Kidney epithelial cell (primary cell): Measurements from ENCODE around the gene CRIP1. TPM values are rescaled to one million over a fixed set of nuclear protein-coding genes. Genes with fewer than 3 reads are reported as not detected.

Experiments
- DNase-seq: peaks from one replicate; pipeline ENCODE4 v3.0.0-alpha.2; 2010; ENCODE audit warnings: low read depth
- H3K27me3 ChIP-seq: 2 replicates; pipeline ENCODE4 v1.6.0; 2011; ENCODE audit warnings: low read length; ENCODE audit not compliant: control insufficient read depth, insufficient read depth
- H3K36me3 ChIP-seq: 2 replicates; pipeline ENCODE4 v1.5.1; 2011; ENCODE audit warnings: low read length; ENCODE audit not compliant: control insufficient read depth, insufficient read depth
- H3K4me3 ChIP-seq: 2 replicates; pipeline ENCODE4 v1.5.1; 2011; ENCODE audit warnings: low read depth, mild to moderate bottlenecking, control low read depth, low read length
- CTCF ChIP-seq: IDR thresholded peaks from 2 replicates; pipeline ENCODE4 v1.5.1; 2011; ENCODE audit warnings: mild to moderate bottlenecking, moderate library complexity, low read length, control low read depth, inconsistent platforms; ENCODE audit not compliant: insufficient read depth, poor library complexity, severe bottlenecking
- total RNA-seq: library from RNA; depleted of rRNA; stranded (reverse); fragments of >200 nt; gene quantifications from 2 replicates; pipeline ENCODE4 v1.2.3, GENCODE V29; 2015

The CRIP1 gene
- total RNA-seq, 1 donor from 2014 or later = 2.0 TPM

GRCh38 chr14:105503935-105504692 lies 17.4 kb downstream of the CRIP1 start:
- TF ChIP-seq CTCF = no peak
- DNase-seq = no peak
- H3K36me3 ChIP-seq = no peaks in the 10 kb centered on the region
- H3K4me3 ChIP-seq = no peak overlapping the region
- peaks cover 10% of the 10 kb centered on the region for H3K27me3 ChIP-seq

DNA sequence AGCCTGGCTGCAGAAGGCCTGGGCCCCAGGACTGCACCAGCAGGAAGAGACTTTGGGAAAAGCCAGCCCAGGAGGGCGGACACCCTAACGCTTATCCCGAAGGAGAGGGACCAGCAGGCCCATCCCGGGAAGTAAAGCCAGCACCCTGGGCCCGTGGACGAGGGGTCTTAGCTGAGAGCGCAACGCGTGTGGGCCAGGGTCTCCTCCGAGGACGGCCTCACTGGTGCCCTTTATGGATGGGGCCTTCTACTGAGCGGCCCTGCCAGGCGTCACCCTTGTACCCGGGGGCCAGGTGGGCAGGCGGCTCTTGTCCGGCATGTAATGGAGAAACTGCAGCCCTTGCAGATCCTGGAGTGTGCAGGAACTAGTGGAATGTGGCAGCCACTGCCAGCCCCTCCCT lies 18.4 kb downstream of the CRIP1 start:
- Histone ChIP-seq H3K4me3 (no peak overlapping the region), H3K36me3 (no peaks in the 10 kb centered on the region), H3K27me3 (peaks cover 10% of the 10 kb centered on the region)
- no peak for DNase-seq
- no peak for TF ChIP-seq CTCF

DNA sequence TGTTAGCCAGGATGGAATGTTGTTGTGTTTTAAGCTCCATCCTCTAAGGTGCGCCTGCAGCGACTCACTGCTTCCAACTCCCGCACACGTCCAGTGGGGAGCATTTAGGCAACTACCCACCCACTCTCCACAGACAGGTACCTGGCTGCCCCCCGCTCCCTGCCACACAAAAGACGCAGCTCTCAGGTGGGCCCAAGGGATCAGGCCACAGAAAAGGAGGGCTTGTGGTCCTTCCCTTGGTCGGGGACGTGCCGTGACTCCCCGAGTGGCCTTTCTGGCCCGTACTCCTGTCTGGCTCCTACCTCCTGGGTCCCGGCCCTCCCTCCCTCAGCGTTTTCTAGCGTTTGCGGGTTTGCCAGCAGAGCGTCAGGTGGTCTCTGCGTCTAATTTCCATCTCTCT lies 20.6 kb downstream of the CRIP1 start:
- Histone ChIP-seq H3K36me3 (no peaks in the 10 kb centered on the region), H3K27me3 (peaks cover 12% of the 10 kb centered on the region), H3K4me3 (no peak overlapping the region)
- TF ChIP-seq CTCF = no peak
- DNase-seq = no peak

GRCh38 chr14:105508069-105508468 lies 21.4 kb downstream of the CRIP1 start:
- Histone ChIP-seq H3K4me3 (no peak overlapping the region), H3K27me3 (peaks cover 15% of the 10 kb centered on the region), H3K36me3 (no peaks in the 10 kb centered on the region)
- TF ChIP-seq CTCF = no peak
- no peak for DNase-seq

DNA sequence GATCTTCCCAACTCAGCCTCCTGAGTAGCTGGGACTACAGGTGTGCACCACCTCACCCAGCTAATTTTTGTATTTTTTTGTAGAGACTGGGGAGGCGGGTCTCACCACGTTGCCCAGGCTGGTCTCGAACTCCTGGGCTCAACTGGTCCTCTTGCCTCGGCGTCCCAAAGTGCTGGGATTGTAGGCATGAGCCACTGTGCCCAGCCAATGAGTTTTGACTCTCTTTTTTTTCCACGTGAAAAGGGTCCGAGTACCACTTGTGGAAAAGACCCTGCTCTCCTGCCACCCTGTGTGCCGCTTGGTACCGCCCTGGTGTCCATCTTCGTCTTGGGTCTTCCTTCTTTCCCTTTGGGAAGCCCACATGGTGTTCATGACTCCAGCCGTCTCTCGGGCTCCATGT lies 21.9 kb downstream of the CRIP1 start:
- Histone ChIP-seq H3K27me3 (peaks cover 15% of the 10 kb centered on the region), H3K4me3 (no peak overlapping the region), H3K36me3 (no peaks in the 10 kb centered on the region)
- TF ChIP-seq CTCF = no peak
- DNase-seq = no peak

DNA sequence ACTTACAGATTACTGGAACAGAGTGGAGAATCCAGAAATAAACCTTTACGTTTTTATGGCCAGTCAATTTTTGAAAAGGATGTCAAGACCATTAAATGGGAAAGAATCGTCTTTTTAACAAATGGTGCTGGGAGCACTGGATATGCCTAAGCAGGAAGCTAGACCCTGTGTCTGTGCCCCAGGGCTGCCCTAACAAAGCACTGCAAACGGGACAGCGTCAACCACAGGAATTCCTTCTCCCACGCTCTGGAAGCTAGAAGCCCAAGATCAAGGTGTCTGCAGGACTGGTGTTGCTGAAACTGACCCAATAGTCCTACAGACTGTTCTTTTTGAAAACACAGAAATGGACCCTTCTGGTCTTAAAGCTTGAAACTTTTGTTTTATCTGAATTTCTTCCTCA lies 30.4 kb downstream of the CRIP1 start:
- Histone ChIP-seq H3K27me3 (peaks cover 8% of the 10 kb centered on the region), H3K4me3 (no peak overlapping the region), H3K36me3 (no peaks in the 10 kb centered on the region)
- no peak for DNase-seq
- TF ChIP-seq CTCF = no peak
